ENCODE results near the gene PIGL.

DNA sequence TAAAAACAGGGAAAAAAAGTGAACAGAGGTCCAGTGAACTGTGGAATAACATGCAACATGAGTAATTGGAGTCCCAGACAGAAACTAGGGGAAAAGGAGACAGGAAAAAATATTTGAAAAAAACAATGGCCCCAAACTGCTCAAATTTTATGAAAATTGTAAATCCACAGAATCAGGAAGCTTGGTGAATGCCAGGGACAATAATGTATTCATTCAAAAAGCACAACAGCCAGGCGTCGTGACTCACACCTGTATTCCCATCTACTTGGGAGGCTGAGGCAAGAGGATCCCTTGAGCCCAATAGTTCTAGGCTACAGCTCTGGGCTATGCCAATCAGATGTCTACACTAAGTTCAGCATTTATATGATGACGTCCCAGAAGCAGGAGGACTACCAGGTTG lies 25.4 kb upstream of the PIGL start:
- TF ChIP-seq CTCF (IDR thresholded peaks at IDR 0.05) = no peak
- TF ChIP-seq POLR2A (IDR thresholded peaks at IDR 0.05) = no peak

Data from uterus (tissue), 2 donors.